Right lobe of liver (tissue), 6 donors: ENCODE measurements around the gene FOXI1. TPM values are rescaled to one million over a fixed set of nuclear protein-coding genes. Genes with fewer than 3 reads are reported as not detected.

Source experiments
- ATAC-seq, 4 donors: fragments of 200-7000 bp; cut with Tn5 transposase; one replicate each; pipeline ENCODE4 v1.9.1; 2020; ENCODE audit warnings: mild to moderate bottlenecking in 4 of 4, moderate library complexity in 4 of 4
- DNase-seq, 3 donors: peaks; one replicate each; pipeline ENCODE4 v3.0.0-alpha.2; 2020
- H3K27ac ChIP-seq, 3 donors: fragments of 200-600 bp; one replicate each; pipeline ENCODE4 v1.8.0; 2022
- H3K27me3 ChIP-seq, 2 donors: fragments of 200-600 bp; one replicate each; pipeline ENCODE4 v1.8.0; 2022
- H3K36me3 ChIP-seq, 4 donors: fragments of 200-600 bp; sonication (generic) in 1 of 4; one replicate each; pipeline versions ENCODE4 v1.5.1 to v1.8.0; 2017 to 2022; ENCODE audit warnings: control low read depth in 1 of 4
- H3K4me1 ChIP-seq, 4 donors: fragments of 200-600 bp; sonication (generic) in 1 of 4; one replicate each; pipeline versions ENCODE4 v1.5.1 to v1.8.0; 2017 to 2022; ENCODE audit warnings: control low read depth in 1 of 4
- H3K4me3 ChIP-seq, 3 donors: fragments of 200-600 bp; one replicate each; pipeline ENCODE4 v1.8.0; 2022
- H3K9me3 ChIP-seq, 4 donors: fragments of 200-600 bp; sonication (generic) in 1 of 4; one replicate each; pipeline versions ENCODE4 v1.5.1 to v1.8.0; 2017 to 2022; ENCODE audit warnings: control low read depth in 1 of 4
- POLR2A ChIP-seq: fragments of 450-650 bp; IDR thresholded peaks from one replicate; pipeline ENCODE4 v1.6.1; 2017; ENCODE audit warnings: antibody characterized with exemption, mild to moderate bottlenecking
- WGBS: methylation state at CpG from one replicate; pipeline ENCODE4 v1.1.6; 2018; ENCODE audit warnings: low coverage, low lambda C conversion rate; ENCODE audit not compliant: insufficient coverage; ENCODE audit errors: missing lambda C conversion rate; 5-methylcytosine and 5-hydroxymethylcytosine counted together
- intact Hi-C, 2 donors: fragments of 100-400 bp; cut with DNase I; formaldehyde crosslinking; loops; one replicate each; pipeline versions ENCODE4 v1.11.2 to v1.14.1; 2022
- total RNA-seq, 6 experiments: library from RNA; depleted of rRNA in 2 of 6; stranded (reverse); fragments of >200 nt in 2 of 6; fragmentation: NEBNext Ultra II Directional in 3 of 6; extraction: Animal tissue kit (Norgen Biotek cat#: 25700) in 3 of 6; gene quantifications; one replicate each; pipeline versions ENCODE4 v1.1.0 to v1.2.4, GENCODE V29; 2016 to 2023
- TF ChIP-seq, protein P1 (sequence below), 4 donors: fragments of 200-600 bp in 3 of 4; fragments of 450-650 bp in 1 of 4; IDR thresholded peaks; one replicate each; pipeline versions ENCODE4 v1.5.1 to v1.8.0; 2016 to 2022; ENCODE audit warnings: antibody characterized with exemption in 4 of 4, mild to moderate bottlenecking in 2 of 4
- donor health status: DM: no; HTN: yes; CAD: no.
- donor health status: DM: no; HTN: no; CAD: no.
- donor health status: DM: no; HTN: no; CAD: no.
- donor health status: DM: no; HTN: yes; CAD: no.
- donor health status: DM: no; HTN: yes; CAD: no.

FOXI1 gene
- total RNA-seq, 6 experiments from 2014 or later, result not detected

GRCh38 chr5:170126061-170126460 is 20.4 kb downstream of the FOXI1 start:
- intact Hi-C loops, result no loop called here
- WGBS, result 28% methylated on average over 1 of the region's 1 CpG
- Histone ChIP-seq H3K9me3 (peaks cover 0 to 4% (median 0%) of the 10 kb centered on the region in 4 donors), H3K36me3 (no peaks in the 10 kb centered on the region), H3K4me3 (no peak overlapping the region), H3K27ac (no peak overlapping the region), H3K4me1 (no peaks in the 10 kb centered on the region), H3K27me3 (no peaks in the 10 kb centered on the region)
- TF ChIP-seq POLR2A, result no peak
- ATAC-seq (no peak), DNase-seq (no peak)

DNA sequence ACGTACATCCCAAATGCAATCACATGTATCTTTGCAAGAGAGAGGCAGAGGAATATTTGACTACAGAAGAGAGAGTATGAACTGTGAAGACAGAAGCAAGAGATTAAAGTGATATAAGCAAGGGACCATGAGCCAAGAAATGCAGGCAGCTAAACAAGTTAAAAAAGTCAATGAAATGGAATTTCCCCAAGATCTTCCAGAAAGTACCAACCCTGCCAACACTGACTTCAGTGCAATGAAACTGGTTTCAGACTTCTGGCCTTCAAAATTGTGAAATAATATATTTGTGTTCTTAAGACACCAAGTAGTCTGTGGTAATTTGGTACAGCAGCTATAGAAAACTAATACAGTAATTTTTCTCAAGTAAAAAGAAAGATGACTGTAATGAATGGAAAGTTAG is 20.9 kb downstream of the FOXI1 start:
- Histone ChIP-seq H3K27ac (no peak overlapping the region), H3K36me3 (no peaks in the 10 kb centered on the region), H3K4me1 (no peaks in the 10 kb centered on the region), H3K27me3 (no peaks in the 10 kb centered on the region), H3K4me3 (no peak overlapping the region), H3K9me3 (peaks cover 0 to 4% (median 0%) of the 10 kb centered on the region in 4 donors)
- intact Hi-C loops, result no loop called here
- no peak for DNase-seq
- WGBS, result 33% methylated on average over 1 of the region's 1 CpG
- ATAC-seq, result no peak
- TF ChIP-seq POLR2A, result no peak
- TF ChIP-seq, protein P1, sequence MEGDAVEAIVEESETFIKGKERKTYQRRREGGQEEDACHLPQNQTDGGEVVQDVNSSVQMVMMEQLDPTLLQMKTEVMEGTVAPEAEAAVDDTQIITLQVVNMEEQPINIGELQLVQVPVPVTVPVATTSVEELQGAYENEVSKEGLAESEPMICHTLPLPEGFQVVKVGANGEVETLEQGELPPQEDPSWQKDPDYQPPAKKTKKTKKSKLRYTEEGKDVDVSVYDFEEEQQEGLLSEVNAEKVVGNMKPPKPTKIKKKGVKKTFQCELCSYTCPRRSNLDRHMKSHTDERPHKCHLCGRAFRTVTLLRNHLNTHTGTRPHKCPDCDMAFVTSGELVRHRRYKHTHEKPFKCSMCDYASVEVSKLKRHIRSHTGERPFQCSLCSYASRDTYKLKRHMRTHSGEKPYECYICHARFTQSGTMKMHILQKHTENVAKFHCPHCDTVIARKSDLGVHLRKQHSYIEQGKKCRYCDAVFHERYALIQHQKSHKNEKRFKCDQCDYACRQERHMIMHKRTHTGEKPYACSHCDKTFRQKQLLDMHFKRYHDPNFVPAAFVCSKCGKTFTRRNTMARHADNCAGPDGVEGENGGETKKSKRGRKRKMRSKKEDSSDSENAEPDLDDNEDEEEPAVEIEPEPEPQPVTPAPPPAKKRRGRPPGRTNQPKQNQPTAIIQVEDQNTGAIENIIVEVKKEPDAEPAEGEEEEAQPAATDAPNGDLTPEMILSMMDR (IDR thresholded peaks at IDR 0.05), result no peak

GRCh38 chr5:170131235-170131634 is 25.5 kb downstream of the FOXI1 start:
- ATAC-seq (no peak), DNase-seq (no peak)
- Histone ChIP-seq H3K4me3 (no peak overlapping the region), H3K9me3 (peaks cover 0 to 4% (median 0%) of the 10 kb centered on the region in 4 donors), H3K27ac (no peak overlapping the region), H3K4me1 (no peaks in the 10 kb centered on the region), H3K27me3 (no peaks in the 10 kb centered on the region), H3K36me3 (no peaks in the 10 kb centered on the region)
- intact Hi-C loops, result no loop called here
- 63% methylated on average over 2 of the region's 3 CpGs for WGBS
- TF ChIP-seq, protein P1 (IDR thresholded peaks at IDR 0.05), result no peak
- no peak for TF ChIP-seq POLR2A

DNA sequence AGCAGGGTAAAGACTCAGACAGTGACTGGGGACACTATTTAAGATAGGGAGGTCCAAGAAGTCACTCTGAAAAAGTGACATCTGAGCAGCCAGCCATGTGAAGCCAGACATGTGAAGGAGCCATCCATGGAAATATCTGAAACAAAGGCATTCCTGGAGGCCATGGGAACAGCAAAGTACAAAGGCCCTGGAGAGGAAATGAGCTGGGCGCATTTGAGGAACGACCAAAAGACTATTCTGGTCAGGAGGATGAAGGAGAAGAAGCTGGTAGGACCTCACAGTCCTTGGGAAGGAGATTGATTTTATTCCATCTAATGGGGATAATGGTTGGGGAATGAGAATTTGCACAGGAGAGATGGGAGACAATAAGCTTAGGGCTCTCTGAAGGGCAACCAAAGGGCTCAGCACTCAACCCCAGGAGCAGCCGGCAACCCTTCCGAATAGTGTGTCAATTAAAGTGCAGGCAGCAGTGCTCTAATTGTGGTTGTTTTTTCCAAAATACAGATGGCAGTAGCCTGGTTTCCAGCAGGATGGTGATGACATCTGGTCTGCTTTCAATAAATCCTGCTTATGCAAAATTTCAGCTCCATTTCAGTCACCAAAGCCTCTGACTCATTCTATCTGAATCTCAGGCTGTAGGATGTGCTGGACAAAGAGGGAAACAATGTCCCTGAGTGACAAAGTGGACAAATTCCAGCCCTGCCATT is 26.7 kb downstream of the FOXI1 start:
- Histone ChIP-seq H3K27me3 (no peaks in the 10 kb centered on the region), H3K4me3 (no peak overlapping the region), H3K4me1 (no peaks in the 10 kb centered on the region), H3K9me3 (no peaks in the 10 kb centered on the region), H3K36me3 (no peaks in the 10 kb centered on the region), H3K27ac (no peak overlapping the region)
- intact Hi-C loops, result no loop called here
- no peak for ATAC-seq
- no peak for TF ChIP-seq POLR2A
- TF ChIP-seq, protein P1 (IDR thresholded peaks at IDR 0.05), result no peak
- WGBS, result 49% methylated on average over 4 of the region's 4 CpGs
- DNase-seq, result no peak

DNA sequence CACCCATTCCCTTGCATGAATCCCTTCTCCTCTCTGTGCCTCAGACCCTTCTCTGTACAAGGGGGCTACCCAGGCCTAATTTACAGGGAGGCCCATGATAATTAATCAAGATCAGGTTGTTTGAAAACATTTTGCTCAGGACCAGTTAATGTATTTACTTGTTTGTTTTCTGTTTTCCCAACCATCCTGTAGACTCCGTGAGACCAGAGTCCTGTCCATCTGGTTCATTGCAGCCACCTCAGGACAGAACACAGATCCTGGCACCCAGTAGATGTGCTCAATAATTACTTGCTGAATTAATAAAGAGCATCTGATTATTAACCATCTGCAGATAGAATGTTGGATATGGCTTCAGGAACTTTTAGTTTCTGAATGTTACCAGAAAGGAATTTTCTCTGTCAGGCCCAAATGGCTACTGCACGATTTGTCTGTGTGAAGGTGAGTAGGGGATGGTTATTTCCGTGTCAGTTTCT is 27.3 kb downstream of the FOXI1 start:
- no peak for ATAC-seq

More for the DNA sequence above, 27.3 kb downstream of the FOXI1 start:
- H3K4me3 ChIP-seq, result no peak overlapping the region
- no peak overlapping the region for H3K27ac ChIP-seq
- no peak for DNase-seq
- H3K9me3 ChIP-seq, result no peaks in the 10 kb centered on the region
- no peaks in the 10 kb centered on the region for H3K36me3 ChIP-seq
- intact Hi-C loops, result no loop called here
- H3K27me3 ChIP-seq, result no peaks in the 10 kb centered on the region
- TF ChIP-seq, protein P1 (IDR thresholded peaks at IDR 0.05), result no peak
- no peak for TF ChIP-seq POLR2A
- no peaks in the 10 kb centered on the region for H3K4me1 ChIP-seq
- WGBS, result 61% methylated on average over 3 of the region's 3 CpGs
